Mesothelial cell of epicardium (in vitro differentiated cells): ENCODE data around the gene CAMTA1. TPM values are rescaled to one million over a fixed set of nuclear protein-coding genes. Genes with fewer than 3 reads are reported as not detected.

Source experiments
- DNase-seq, 2 experiments: peaks; one replicate each; pipeline ENCODE4 v3.0.0; 2021; ENCODE audit warnings: low spot score in 2 of 2; ENCODE audit not compliant: unreplicated experiment in 2 of 2
- H3K27ac Mint-ChIP-seq: 2 replicates; pipeline ENCODE4 v1.8.0; 2021; ENCODE audit warnings: mixed read lengths
- H3K27me3 Mint-ChIP-seq: 2 replicates; pipeline ENCODE4 v1.8.0; 2021; ENCODE audit warnings: low read depth, mixed read lengths
- H3K36me3 Mint-ChIP-seq: 2 replicates; pipeline ENCODE4 v1.8.0; 2021; ENCODE audit warnings: mixed read lengths
- H3K4me1 Mint-ChIP-seq: 2 replicates; pipeline ENCODE4 v1.8.0; 2021; ENCODE audit warnings: mixed read lengths
- H3K4me3 Mint-ChIP-seq: 2 replicates; pipeline ENCODE4 v1.8.0; 2021; ENCODE audit warnings: mild to moderate bottlenecking, moderate library complexity, mixed read lengths
- H3K9me3 Mint-ChIP-seq: 2 replicates; pipeline ENCODE4 v1.8.0; 2021; ENCODE audit warnings: mixed read lengths
- CTCF ChIP-seq: fragments of 200-600 bp; sonication (generic); IDR thresholded peaks from one replicate; pipeline ENCODE4 v1.5.0; 2021; ENCODE audit warnings: antibody characterized with exemption; ENCODE audit not compliant: unreplicated experiment
- total RNA-seq: library from RNA; stranded (reverse); gene quantifications from 3 replicates; pipeline ENCODE4 v1.2.1, GENCODE V29; 2021

CAMTA1 gene
- total RNA-seq, 1 donor from 2014 or later: 70.4 TPM

DNA sequence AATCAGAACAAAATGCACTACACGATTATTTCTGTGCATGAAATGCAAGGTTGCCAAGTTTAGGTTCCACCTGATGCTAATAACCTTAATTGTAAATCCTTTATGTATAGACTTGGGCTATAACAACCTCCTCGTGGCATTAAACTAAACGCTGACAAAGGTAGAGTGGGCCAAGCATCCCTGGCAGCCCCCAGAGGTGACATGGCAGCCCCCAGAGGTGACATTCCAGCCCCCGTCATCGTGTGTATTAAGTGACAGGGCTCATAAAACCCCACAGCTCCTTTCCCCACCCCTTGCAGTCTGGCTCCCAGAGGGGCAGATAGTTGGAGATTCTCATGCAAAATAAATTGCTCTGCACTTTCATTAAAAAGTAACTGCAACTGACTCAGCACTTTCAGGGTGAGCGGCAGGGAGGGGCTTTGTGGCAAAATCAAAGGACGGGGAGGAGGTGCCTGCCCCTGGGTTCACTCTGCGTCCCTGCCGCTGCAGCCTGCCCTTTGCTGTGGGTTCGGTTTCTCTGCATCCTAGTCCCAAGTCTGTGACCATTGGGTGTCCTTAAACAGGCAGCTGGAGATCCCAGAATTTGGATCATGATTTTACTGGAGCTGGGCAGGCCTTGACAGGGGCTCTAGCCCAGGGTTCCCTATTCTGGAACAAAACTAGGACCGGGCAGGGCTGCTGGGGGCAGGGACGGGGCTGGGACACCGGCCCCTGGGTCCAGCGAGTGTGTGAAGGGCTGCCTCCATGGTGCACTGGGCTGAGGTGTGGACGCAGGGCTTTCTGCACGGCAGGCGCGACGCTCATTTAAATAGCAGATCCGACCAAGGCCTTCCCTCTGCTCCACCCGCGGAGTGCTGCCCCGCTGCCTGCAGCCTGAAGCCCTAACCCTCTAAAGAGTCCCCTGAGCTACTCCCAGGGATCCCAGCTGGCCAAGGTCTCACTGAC is 751.0 kb downstream of the CAMTA1 start:
- Mint-ChIP-seq H3K36me3 (no peaks in the 10 kb centered on the region), H3K4me1 (peaks cover 28% of the 10 kb centered on the region), H3K9me3 (no peaks in the 10 kb centered on the region), H3K27me3 (peaks cover 51% of the 10 kb centered on the region), H3K4me3 (no peak overlapping the region), H3K27ac (no peak overlapping the region)
- no peak for TF ChIP-seq CTCF
- DNase-seq: no peak

- Mint-ChIP-seq H3K27me3 (peaks cover 49% of the 10 kb centered on the region), H3K9me3 (no peaks in the 10 kb centered on the region), H3K36me3 (no peaks in the 10 kb centered on the region), H3K27ac (no peak overlapping the region), H3K4me3 (no peak overlapping the region), H3K4me1 (peaks cover 28% of the 10 kb centered on the region)
- no peak for DNase-seq
- TF ChIP-seq CTCF: no peak
Observed at GRCh38 chr1:7536891-7537591, 751.8 kb downstream of the CAMTA1 start.

GRCh38 chr1:7538033-7538432 is 752.8 kb downstream of the CAMTA1 start:
- H3K27me3 Mint-ChIP-seq: peaks cover 43% of the 10 kb centered on the region
- peaks cover 28% of the 10 kb centered on the region for H3K4me1 Mint-ChIP-seq
- H3K36me3 Mint-ChIP-seq: no peaks in the 10 kb centered on the region
- no peak for TF ChIP-seq CTCF
- DNase-seq: no peak
- H3K27ac Mint-ChIP-seq: no peak overlapping the region
- H3K9me3 Mint-ChIP-seq: no peaks in the 10 kb centered on the region
- H3K4me3 Mint-ChIP-seq: no peak overlapping the region

- Mint-ChIP-seq H3K27ac (no peak overlapping the region), H3K9me3 (peaks cover 3% of the 10 kb centered on the region)
- TF ChIP-seq CTCF: no peak
Observed at GRCh38 chr1:7538849-7539768, 753.9 kb downstream of the CAMTA1 start.

DNA sequence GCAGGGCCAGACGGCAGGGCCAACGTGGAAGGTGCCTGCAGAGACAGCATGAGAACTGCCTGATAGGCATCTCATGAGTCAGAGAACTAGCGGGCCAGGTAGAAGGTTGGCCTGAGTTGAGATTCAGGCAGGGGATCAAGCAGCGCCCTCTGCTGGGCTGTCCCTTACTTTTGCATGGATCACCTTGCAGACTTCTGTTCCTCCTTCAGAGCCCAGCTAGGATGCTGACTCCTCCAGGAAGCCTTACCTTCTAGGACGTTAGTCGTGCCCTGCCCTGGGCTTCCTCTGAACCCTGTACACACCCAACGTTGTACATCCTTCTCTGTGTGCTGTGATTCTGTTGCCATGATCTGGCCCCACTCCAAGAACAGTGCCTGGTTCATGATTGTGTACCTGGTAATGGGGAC is 754.5 kb downstream of the CAMTA1 start:
- H3K27ac Mint-ChIP-seq: no peak overlapping the region
- peak in 1 of 2 experiments; percentile 57 for DNase-seq
- H3K27me3 Mint-ChIP-seq: peaks cover 37% of the 10 kb centered on the region
- peak; percentile 25 for TF ChIP-seq CTCF
- H3K36me3 Mint-ChIP-seq: no peaks in the 10 kb centered on the region
- peaks cover 8% of the 10 kb centered on the region for H3K9me3 Mint-ChIP-seq
- no peak overlapping the region for H3K4me3 Mint-ChIP-seq
- H3K4me1 Mint-ChIP-seq: peaks cover 19% of the 10 kb centered on the region

More at GRCh38 chr1:7538849-7539768, 753.9 kb downstream of the CAMTA1 start:
- Mint-ChIP-seq H3K4me3 (no peak overlapping the region), H3K36me3 (no peaks in the 10 kb centered on the region), H3K27me3 (peaks cover 40% of the 10 kb centered on the region), H3K4me1 (peaks cover 23% of the 10 kb centered on the region)
- no peak for DNase-seq
